NOMO-1 (cell line): ENCODE measurements around the gene PAPSS2.

ENCODE experiments used
- DNase-seq, 2 experiments: peaks; one replicate each; lab custom pipeline; 2025; ENCODE audit not compliant: unreplicated experiment in 2 of 2; lab: John Stamatoyannopoulos, UW

Gene PAPSS2

DNA sequence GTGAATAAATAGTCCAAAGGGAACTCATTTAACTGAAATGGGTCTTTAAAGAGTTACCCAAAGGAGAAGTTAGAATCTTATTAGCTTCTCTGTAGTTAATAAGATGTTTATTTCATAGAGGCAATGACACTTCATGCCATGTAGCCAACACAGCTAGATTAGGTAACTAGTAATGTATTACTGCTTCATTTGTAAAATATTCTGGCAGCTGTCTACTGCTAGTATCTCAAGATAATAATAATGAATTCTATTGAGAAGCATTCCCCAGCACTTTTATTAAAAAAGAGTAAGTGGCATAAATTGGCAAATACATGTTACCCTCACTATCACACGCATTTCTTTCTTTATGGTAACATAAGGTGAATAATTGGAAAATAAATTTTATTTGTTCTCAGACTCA is 10.1 kb downstream of the PAPSS2 start:
- DNase-seq: no peak

DNA sequence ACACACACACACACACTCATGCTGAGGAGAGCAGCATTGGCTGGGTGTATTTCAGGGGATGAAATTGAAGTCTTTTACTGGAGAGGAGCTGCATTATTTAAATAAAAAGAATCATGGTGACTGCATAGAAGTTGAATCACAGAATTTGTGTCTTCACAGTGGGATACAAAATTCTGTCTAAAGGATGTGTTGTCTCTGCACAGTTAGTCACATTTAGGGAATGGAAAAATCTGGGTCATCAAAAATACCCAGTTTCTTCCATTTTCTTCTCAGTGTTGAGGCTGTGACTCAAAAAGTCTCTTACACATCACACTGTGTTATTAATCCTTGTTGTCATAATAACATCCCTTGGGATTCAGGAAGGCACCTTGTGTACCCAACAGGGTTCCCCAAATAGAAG is 10.9 kb downstream of the PAPSS2 start:
- no peak for DNase-seq

- no peak for DNase-seq
Observed at GRCh38 chr10:87671139-87671815, 11.6 kb downstream of the PAPSS2 start.

- no peak for DNase-seq
Observed at GRCh38 chr10:87672551-87672950, 12.9 kb downstream of the PAPSS2 start.

DNA sequence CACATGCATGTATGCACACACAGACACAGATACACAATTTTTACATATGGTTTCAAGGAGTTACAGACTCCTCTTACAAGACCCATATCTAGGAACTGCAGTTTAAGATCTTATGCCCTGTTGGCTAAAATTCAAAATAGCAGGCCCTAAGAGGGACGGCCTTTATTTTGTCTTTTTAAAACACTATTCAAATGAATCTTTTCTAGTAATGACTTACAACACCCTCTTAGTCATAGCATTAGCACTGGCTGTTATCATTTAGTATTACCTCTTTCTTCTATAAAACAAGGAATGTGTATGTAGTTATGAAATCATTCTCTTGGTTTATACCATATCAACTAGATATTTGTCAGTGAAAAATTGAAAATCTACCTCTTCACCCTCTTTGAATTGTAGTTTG is 15.3 kb downstream of the PAPSS2 start:
- no peak for DNase-seq

DNA sequence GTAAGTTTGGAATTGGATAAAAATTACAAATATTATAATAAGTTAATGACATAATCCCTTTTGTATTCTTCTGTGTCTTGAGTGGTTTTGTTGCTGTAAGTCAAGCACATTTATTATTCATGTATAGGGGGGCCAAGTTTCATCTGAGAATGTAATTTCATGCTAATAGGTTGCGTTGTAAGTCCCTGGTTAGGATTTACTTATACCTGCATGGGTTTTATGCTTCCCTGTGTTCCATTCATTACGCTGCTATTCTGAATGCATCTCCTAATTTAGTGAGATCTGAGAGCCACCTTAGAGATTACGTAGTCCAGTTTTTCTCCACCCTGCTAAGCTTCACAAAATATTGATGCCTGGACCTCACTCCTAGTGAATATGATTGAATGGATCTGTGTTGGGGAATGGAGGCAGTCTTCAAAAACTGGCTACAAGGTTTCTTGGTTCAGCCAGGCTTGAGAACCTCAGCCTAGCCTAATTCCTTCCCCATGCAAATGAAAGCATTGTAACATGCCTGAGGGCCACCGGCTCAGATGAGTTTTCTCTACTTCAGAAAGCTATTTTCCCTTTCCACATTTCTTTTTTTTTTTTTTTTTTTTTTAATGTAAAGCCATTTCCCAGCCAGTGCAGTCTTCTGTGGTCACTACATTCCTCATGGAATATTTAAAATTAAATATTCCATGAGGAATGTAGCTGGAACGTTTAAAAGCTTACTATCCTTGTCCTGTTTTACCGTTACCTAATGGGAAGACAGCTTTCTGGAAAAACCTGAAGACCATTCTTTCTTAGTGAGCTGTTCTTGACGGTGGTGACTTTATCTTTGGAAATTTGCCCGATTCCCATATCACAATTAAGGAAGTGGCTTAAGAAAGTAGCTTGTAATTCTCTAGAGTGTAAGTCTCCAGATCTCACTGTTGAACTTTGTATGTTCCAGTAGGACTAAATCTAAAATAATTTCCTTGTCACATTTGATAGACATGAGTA is 16.0 kb downstream of the PAPSS2 start:
- DNase-seq: no peak

DNA sequence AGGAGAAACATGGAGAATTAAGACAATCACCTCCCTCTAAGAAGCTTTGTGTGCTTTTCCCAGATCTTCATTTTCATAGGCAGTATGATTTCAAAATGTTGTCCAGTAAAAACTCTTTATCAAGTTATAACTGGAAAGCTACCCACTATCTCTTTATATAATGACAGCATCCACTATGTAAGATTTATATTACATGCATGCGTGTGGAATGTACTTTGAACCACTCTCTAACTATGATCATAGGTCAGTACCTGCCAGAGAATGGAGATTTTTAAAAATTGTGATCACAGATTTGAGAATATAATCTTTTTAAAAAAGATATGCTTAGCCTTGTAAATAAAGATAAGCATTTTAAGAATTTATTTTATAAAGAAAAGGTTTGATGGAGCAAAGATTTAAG is 17.9 kb downstream of the PAPSS2 start:
- DNase-seq: no peak

GRCh38 chr10:87678302-87678701 is 18.6 kb downstream of the PAPSS2 start:
- no peak for DNase-seq

- DNase-seq: no peak
Observed at GRCh38 chr10:87683356-87683755, 23.7 kb downstream of the PAPSS2 start.

DNA sequence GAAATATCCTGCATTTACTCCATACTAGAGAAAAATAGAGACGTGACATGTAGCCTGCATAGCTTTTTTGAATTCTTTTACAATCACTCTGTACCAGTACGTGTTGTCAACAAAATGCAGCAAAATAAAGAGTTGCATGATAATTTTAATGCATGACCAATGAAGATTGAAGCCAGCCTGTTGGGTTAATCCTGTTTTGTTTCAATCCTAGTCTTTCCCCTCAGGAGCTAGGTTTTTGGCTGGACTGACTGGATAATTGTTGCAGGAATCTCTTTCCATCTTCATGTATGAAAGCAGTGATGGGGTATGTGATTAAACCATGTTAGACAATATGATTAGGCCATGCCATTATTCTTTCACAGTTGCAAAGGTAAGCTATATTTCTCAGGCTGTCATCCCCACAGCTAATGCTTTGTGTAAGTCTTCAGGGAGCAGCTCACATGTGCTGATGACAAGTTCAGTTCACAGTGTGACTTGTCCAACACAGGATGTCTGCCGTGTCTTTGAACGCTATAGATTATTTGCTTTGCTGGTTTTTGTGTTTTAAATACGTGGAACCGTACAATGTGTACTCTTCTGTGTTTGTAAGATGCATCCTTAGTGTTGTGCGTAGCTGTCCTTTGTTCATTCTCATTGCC is 24.4 kb downstream of the PAPSS2 start:
- DNase-seq: no peak

DNA sequence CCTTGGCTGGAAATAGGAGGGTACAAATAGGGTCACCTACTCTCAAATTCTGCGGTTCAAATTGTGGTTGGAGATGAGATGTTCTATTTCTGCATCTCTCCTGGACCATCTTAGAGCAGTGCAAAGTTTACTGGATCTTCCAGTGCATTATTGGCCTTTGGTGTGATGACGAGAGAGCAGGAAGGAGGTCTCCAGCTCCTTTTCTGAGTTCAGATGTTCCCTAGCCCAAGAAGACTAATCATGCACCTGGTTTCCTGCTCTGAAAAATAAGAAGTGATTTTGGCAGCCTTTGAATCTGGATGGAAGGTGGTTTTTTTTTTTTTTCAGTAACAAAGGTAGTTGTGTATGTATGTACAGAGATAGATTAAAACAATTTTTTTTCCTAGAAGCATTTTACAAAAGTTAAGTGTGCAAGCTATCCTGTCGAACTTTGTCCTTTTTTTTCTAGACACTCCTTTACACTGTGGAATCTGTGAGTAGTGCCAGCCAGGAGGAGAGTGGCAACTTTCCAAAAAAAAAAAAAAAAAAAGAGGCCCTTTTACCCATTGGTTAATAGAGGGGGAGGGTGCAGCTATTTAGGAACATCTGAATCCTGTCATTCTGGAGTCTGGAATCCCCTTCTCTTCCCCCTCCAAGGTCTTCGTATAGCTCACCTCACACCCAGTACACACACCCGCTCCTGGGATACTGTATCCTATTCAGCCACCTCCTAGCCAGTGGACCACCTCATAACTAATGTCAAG is 26.3 kb downstream of the PAPSS2 start:
- DNase-seq: no peak

GRCh38 chr10:87691506-87692070 is 31.9 kb downstream of the PAPSS2 start:
- DNase-seq: no peak

DNA sequence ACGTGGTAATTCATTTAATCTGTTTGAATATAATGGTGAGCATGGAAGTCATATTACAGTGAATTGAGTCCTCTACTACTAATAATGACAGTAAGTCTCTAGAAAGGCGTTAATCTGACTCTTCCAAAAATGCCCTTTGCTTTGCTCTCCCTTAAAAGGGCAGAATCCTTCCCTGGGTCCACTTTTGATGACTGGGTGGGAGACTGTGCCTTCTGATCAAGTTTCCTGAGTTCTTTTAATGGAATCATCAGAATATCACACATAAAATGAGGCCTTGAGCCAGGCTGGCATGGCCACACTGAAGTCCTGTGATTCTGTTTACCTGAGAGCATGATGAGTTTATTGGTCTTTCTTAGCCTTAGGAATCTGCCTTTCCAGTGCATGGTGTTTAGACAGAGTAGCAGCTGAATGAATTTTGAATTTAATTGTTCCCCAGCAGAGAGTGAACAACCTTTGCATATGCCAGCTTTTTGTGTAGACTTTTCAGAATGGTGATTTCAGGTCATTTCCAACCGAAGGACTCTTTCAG is 33.3 kb downstream of the PAPSS2 start:
- no peak for DNase-seq

- DNase-seq: no peak
Observed at GRCh38 chr10:87694011-87694794, 34.5 kb downstream of the PAPSS2 start.

GRCh38 chr10:87695074-87695473 is 35.4 kb downstream of the PAPSS2 start:
- DNase-seq: no peak

- no peak for DNase-seq
Observed at GRCh38 chr10:87696922-87697745, 37.5 kb downstream of the PAPSS2 start.

GRCh38 chr10:87700031-87700796 is 40.5 kb downstream of the PAPSS2 start:
- DNase-seq: no peak
